ENCODE results near the gene UQCC3.
"Not testable (repeated sequence)": the region's sequence is repeated elsewhere in the genome, so short reads cannot be mapped to it uniquely, and the experiment has no call there.

The UQCC3 gene

GRCh38 chr11:62665599-62666258 lies 5.7 kb upstream of the UQCC3 start:
- DNase-seq (ENCODE audit: low read depth), result peak; percentile 65

- no peak for DNase-seq (ENCODE audit: low read depth)
These were observed 5.1 kb upstream of the UQCC3 start for GRCh38 chr11:62666259-62666926.

GRCh38 chr11:62667460-62667859 lies 4.0 kb upstream of the UQCC3 start:
- no peak for DNase-seq (ENCODE audit: low read depth)

GRCh38 chr11:62669420-62670161 lies 1.9 kb upstream of the UQCC3 start:
- peak; percentile 12 for DNase-seq (ENCODE audit: low read depth)

- DNase-seq (ENCODE audit: low read depth), result no peak
These were observed 251 bp upstream of the UQCC3 start for GRCh38 chr11:62671236-62671607.

GRCh38 chr11:62673196-62673525 lies 1.7 kb downstream of the UQCC3 start:
- no peak for DNase-seq (ENCODE audit: low read depth)

- not testable (repeated sequence) for DNase-seq (ENCODE audit: low read depth)
These were observed 3.9 kb downstream of the UQCC3 start for GRCh38 chr11:62675415-62675814.

GRCh38 chr11:62676698-62677097 lies 5.2 kb downstream of the UQCC3 start:
- no peak for DNase-seq (ENCODE audit: low read depth)

GRCh38 chr11:62677156-62677555 lies 5.7 kb downstream of the UQCC3 start:
- DNase-seq (ENCODE audit: low read depth), result no peak

GRCh38 chr11:62677714-62678113 lies 6.2 kb downstream of the UQCC3 start:
- no peak for DNase-seq (ENCODE audit: low read depth)

- no peak for DNase-seq (ENCODE audit: low read depth)
These were observed 6.9 kb downstream of the UQCC3 start for GRCh38 chr11:62678433-62678769.

GRCh38 chr11:62678770-62679696 lies 7.6 kb downstream of the UQCC3 start, which contains the start of gene UBXN1:
TSS of gene UBXN1 (minus strand) at chr11:62679073. CDS start at chr11:62678923, 150 bp downstream.
- DNase-seq (ENCODE audit: low read depth), result peak; percentile 88

- peak; percentile 84 for DNase-seq (ENCODE audit: low read depth)
These were observed 9.4 kb downstream of the UQCC3 start for GRCh38 chr11:62680825-62681240.

- no peak for DNase-seq (ENCODE audit: low read depth)
These were observed 11.0 kb downstream of the UQCC3 start for GRCh38 chr11:62682518-62682917.

GRCh38 chr11:62687508-62688396 lies 16.3 kb downstream of the UQCC3 start:
- DNase-seq (ENCODE audit: low read depth), result no peak

GRCh38 chr11:62688491-62688890 lies 17.0 kb downstream of the UQCC3 start:
- DNase-seq (ENCODE audit: low read depth), result no peak

- DNase-seq (ENCODE audit: low read depth), result peak; percentile 91
These were observed 18.1 kb downstream of the UQCC3 start, which contains the start of gene LRRN4CL for GRCh38 chr11:62689421-62690183. TSS of gene LRRN4CL (minus strand) at chr11:62689530. CDS start at chr11:62688508, 1,022 bp downstream.

- DNase-seq (ENCODE audit: low read depth), result not testable (repeated sequence)
These were observed 22.2 kb downstream of the UQCC3 start for GRCh38 chr11:62693624-62694023.

GRCh38 chr11:62694455-62695167 lies 23.1 kb downstream of the UQCC3 start:
- peak; percentile 81 for DNase-seq (ENCODE audit: low read depth)

- DNase-seq (ENCODE audit: low read depth), result no peak
These were observed 30.8 kb downstream of the UQCC3 start for GRCh38 chr11:62702246-62702645.
